Measurements from ENCODE around the gene SLC25A25.

DNA sequence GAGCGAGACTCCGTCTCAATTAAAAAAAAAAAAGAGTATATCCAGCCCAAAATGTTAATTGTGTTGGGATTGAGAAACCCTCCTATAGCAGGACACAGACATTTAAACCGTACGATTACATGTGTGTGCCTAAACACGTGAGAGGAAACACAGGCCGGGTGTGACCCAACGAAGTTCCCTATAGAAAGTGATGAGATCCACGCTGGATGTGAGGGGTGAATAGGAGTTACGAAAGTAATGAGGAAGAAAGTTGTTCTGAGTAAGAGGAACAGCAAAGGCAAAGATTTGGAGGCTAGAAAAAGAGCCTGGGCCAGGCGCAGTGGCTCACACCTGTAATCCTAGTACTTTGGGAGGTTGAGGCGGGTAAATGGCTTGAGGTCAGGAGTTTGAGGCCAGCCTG, 14.5 kb upstream of the SLC25A25 start:
- no peak for TF ChIP-seq POLR2A (IDR thresholded peaks at IDR 0.05; ENCODE audit: low read depth, low read length)
- no peak for TF ChIP-seq SP1 (IDR thresholded peaks at IDR 0.05; ENCODE audit: low read depth, low read length)
- no peak for TF ChIP-seq SMARCA5 (IDR thresholded peaks at IDR 0.05)
- no peak for TF ChIP-seq EP300 (IDR thresholded peaks at IDR 0.05; ENCODE audit: borderline replicate concordance in 1 of 2, control insufficient read depth in 1 of 2, low read depth in 2 of 2, low read length in 2 of 2)
- no peak for TF ChIP-seq MTA3 (IDR thresholded peaks at IDR 0.05; ENCODE audit: borderline replicate concordance, low read length)
- TF ChIP-seq SREBF2 (IDR thresholded peaks at IDR 0.05; ENCODE audit: low read length) = no peak
- TF ChIP-seq EZH2 (IDR thresholded peaks at IDR 0.05; ENCODE audit: borderline replicate concordance, control insufficient read depth, low read depth, low read length) = no peak
- TF ChIP-seq, protein P1, sequence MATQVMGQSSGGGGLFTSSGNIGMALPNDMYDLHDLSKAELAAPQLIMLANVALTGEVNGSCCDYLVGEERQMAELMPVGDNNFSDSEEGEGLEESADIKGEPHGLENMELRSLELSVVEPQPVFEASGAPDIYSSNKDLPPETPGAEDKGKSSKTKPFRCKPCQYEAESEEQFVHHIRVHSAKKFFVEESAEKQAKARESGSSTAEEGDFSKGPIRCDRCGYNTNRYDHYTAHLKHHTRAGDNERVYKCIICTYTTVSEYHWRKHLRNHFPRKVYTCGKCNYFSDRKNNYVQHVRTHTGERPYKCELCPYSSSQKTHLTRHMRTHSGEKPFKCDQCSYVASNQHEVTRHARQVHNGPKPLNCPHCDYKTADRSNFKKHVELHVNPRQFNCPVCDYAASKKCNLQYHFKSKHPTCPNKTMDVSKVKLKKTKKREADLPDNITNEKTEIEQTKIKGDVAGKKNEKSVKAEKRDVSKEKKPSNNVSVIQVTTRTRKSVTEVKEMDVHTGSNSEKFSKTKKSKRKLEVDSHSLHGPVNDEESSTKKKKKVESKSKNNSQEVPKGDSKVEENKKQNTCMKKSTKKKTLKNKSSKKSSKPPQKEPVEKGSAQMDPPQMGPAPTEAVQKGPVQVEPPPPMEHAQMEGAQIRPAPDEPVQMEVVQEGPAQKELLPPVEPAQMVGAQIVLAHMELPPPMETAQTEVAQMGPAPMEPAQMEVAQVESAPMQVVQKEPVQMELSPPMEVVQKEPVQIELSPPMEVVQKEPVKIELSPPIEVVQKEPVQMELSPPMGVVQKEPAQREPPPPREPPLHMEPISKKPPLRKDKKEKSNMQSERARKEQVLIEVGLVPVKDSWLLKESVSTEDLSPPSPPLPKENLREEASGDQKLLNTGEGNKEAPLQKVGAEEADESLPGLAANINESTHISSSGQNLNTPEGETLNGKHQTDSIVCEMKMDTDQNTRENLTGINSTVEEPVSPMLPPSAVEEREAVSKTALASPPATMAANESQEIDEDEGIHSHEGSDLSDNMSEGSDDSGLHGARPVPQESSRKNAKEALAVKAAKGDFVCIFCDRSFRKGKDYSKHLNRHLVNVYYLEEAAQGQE (IDR thresholded peaks at IDR 0.05; ENCODE audit: low read depth, low read length) = no peak
- TF ChIP-seq NFYB (IDR thresholded peaks at IDR 0.05; ENCODE audit: insufficient read depth, low read depth, low read length) = no peak
- TF ChIP-seq, protein P2, sequence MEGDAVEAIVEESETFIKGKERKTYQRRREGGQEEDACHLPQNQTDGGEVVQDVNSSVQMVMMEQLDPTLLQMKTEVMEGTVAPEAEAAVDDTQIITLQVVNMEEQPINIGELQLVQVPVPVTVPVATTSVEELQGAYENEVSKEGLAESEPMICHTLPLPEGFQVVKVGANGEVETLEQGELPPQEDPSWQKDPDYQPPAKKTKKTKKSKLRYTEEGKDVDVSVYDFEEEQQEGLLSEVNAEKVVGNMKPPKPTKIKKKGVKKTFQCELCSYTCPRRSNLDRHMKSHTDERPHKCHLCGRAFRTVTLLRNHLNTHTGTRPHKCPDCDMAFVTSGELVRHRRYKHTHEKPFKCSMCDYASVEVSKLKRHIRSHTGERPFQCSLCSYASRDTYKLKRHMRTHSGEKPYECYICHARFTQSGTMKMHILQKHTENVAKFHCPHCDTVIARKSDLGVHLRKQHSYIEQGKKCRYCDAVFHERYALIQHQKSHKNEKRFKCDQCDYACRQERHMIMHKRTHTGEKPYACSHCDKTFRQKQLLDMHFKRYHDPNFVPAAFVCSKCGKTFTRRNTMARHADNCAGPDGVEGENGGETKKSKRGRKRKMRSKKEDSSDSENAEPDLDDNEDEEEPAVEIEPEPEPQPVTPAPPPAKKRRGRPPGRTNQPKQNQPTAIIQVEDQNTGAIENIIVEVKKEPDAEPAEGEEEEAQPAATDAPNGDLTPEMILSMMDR (IDR thresholded peaks at IDR 0.05 in 2 of 3, conservative IDR thresholded peaks at IDR 0.05 in 1 of 3; ENCODE audit: control insufficient read depth in 2 of 3, extremely low read depth in 1 of 3, insufficient read depth in 1 of 3, low read depth in 3 of 3, low read length in 3 of 3) = no peak
- TF ChIP-seq, protein P3, sequence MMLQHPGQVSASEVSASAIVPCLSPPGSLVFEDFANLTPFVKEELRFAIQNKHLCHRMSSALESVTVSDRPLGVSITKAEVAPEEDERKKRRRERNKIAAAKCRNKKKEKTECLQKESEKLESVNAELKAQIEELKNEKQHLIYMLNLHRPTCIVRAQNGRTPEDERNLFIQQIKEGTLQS (IDR thresholded peaks at IDR 0.05; ENCODE audit: borderline replicate concordance, extremely low read depth, low read depth, low read length) = no peak

Data from GM12878 (cell line).